Amniotic epithelial cell (primary cell): ENCODE measurements around the gene CHCHD3.

Experiments used
- DNase-seq: peaks from one replicate; pipeline ENCODE4 v3.0.0-alpha.2; 2010; ENCODE audit warnings: low read depth

The CHCHD3 gene

DNA sequence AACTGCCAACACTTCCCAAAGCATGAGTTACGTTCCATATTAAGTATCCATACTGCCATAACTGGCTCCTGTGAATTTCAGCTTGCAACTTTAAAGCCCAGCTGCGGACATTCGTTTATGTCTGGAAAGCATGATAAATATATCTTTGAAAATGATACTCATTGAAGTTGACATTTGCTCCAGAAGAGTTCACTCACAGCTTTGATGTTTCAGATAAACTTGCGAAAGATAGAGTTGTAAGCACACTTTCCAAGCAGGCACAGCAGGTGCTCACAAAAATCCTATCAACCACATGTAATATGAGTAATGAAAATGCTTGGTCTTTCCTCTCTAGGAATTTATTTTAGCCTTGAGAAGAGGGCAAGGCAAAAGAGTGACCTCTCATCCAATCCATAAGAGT lies 4.5 kb downstream of the CHCHD3 start:
- DNase-seq, result peak; percentile 21

DNA sequence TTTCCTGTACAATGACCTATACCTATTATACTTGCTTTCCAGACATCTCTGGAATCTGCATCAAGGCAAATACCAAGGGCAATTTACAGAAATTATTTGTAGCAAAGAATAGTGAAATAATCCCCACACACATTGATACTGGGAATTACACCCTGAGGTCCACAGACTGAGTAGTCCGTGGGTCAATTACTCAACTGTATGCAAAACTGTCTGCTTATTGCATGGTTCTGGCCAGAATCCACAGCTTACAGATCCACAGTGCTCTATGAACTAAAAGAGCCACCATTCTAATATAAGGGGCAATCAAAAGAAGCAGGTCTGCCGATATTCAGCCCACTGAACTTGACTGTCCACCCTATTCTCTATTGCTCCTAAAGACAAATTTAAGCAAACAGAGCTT lies 5.7 kb downstream of the CHCHD3 start:
- no peak for DNase-seq

DNA sequence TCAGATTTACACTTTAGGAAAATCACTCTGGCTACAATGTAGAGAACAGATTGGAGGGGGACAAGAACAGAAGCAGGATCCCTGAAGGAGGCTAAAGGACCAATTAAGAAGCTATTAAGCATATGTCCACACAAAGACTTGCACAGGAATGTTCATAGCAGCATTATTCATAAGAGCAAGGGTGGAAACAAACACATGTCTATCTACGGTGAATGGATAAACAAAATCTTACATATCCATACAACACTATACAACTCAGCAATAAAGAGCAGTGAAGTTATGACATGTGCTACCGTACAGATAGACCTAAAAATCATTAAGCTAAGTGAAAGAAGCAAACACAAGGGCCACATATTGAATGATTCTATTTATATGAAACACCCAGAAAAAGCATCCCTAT lies 10.4 kb downstream of the CHCHD3 start:
- no peak for DNase-seq

DNA sequence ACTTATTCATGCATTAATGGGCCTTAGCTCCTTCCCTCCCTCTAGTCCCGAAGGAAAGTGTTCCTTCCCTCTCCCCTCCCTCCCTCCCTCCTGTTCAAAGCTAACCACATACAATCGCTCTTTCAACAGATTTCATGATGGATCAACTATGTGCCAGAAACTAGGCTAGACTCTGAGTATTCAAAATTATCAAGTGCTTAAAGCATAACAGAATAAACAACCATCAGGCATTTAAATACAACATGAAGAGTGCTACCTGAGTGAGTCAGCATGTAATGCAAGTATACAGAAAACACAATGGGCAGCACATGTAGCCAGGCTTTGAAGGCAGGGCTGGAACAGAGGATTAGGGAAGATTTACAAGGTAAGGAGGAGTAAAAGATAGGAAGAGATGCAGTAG lies 11.3 kb downstream of the CHCHD3 start:
- DNase-seq, result peak; percentile 59

DNA sequence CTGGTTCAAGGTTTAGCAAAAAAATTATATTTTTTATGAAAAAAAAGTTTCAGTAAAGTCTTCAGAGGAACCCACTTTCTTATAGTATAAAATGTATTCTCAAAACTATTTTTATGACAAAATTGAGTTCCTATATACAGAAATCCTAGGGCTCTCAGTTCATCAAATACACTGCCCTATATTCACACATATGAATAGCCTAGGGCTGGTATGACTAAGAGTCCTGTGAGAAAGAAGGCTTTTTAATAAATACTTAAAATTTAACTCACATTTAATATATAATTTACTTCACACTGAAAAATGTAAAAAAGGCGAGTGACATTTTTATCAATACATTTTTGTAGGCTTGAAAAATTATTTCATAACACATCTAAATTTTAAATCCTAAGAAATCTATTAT lies 16.6 kb downstream of the CHCHD3 start:
- no peak for DNase-seq

- DNase-seq, result no peak
Measured at GRCh38 chr7:133064082-133064820, 17.6 kb downstream of the CHCHD3 start.

GRCh38 chr7:133061792-133062191 lies 20.1 kb downstream of the CHCHD3 start:
- no peak for DNase-seq

GRCh38 chr7:133061357-133061756 lies 20.5 kb downstream of the CHCHD3 start:
- no peak for DNase-seq

DNA sequence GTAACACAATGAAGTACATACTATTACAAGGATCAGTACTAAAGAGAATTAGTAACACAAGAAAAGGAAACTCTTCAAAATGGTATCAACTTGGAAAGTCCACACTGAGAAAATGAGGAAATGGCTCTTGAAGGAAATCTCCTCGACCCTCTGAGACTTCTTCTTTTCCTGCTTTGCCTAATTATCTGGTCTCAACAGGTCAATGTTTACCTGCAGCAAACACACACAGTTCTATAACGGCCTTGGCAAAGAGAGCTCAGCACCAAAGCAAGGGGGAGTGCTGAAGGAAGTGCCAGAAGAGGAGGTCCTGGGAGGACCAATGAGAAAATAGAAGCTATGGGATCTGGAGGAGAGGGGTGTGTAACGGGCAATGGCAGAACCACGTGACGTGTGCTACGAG lies 21.9 kb downstream of the CHCHD3 start:
- no peak for DNase-seq

- no peak for DNase-seq
Measured at GRCh38 chr7:133059263-133059662, 22.6 kb downstream of the CHCHD3 start.

GRCh38 chr7:133056370-133057238 lies 25.3 kb downstream of the CHCHD3 start:
- no peak for DNase-seq

DNA sequence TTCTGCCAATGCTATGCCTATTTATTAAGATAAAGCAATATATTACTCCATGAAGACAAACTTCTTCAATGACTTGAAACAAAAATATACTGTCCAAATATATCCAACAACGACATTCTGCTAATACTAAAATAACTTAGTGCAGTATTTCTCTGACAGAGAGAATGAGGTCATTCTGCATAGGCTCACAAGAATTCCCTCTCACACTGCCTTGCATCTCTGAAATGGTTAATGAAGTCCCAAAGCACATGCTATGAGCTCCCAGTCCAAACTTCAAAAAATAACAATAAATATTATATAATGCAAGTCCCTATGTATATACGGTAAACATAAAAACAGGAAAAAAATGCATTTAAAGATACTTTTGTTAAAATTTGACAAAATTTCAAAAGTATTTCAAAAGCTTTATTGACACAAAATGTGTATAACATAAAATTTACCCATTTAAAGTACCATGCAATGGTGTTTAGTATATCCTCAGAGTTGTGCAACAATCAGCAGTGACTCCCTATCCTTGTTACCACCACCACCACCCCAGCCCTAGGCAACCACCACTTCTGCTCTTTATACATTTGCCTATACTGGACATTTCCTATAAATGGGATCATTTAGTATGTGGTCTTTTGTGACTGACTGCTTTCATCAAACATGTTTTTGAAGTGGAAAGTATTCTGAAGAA lies 27.6 kb downstream of the CHCHD3 start:
- DNase-seq, result no peak

- DNase-seq, result peak; percentile 96
Measured at GRCh38 chr7:133053321-133053891, 28.5 kb downstream of the CHCHD3 start.

DNA sequence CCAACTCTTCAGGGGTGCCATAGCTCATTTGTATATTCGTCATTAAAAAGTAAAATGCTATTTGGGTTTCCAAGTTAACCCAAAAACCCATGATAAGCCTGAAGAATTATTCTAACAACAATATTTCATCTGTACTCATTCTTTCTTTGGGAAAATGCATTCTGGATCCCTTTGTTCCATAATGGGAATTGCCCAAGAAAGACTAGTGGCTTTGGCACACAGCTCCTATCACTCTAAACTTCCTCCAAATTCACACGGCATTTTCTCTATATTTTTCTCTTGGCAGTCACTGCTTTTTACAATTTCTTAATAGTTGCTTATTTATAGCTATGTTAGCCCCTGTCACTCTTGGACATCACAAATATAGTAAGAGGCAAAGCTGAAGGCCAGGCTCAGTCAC lies 29.1 kb downstream of the CHCHD3 start:
- DNase-seq, result no peak

- DNase-seq, result no peak
Measured at GRCh38 chr7:133052401-133052756, 29.5 kb downstream of the CHCHD3 start.

- DNase-seq, result no peak
Measured at GRCh38 chr7:133051719-133052400, 30.0 kb downstream of the CHCHD3 start.

- peak; percentile 47 for DNase-seq
Measured at GRCh38 chr7:133051066-133051465, 30.8 kb downstream of the CHCHD3 start.

GRCh38 chr7:133050200-133050995 lies 31.5 kb downstream of the CHCHD3 start:
- no peak for DNase-seq

- no peak for DNase-seq
Measured at GRCh38 chr7:133048589-133048988, 33.3 kb downstream of the CHCHD3 start.

DNA sequence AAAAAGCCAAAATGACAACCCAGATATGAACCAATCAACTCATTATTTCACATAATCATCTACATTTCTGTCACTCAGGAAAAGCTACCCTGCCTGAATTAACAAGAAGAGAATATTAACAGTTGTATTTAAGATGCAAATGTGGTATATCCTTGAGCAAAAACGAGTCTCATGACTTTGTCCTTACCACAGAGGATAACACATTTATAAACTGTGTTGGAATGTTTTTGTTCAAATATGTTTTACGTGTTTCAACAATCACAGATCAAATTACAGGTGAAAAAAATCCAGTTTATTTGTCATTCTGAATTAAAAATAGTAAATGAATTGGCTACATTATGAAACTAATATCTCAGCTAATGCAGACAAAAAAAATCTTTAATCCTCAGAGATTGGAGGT lies 34.6 kb downstream of the CHCHD3 start:
- no peak for DNase-seq
